HTERT RPE-1 (cell line): ENCODE data around the gene FOXP4.

Experiments used
- in situ Hi-C: fragments of 300-500 bp; cut with MboI; formaldehyde crosslinking; loops from 4 replicates; pipeline ENCODE4 v1.14.3; 2020; ENCODE audit warnings: low sequenced_read_pairs

Gene FOXP4

DNA sequence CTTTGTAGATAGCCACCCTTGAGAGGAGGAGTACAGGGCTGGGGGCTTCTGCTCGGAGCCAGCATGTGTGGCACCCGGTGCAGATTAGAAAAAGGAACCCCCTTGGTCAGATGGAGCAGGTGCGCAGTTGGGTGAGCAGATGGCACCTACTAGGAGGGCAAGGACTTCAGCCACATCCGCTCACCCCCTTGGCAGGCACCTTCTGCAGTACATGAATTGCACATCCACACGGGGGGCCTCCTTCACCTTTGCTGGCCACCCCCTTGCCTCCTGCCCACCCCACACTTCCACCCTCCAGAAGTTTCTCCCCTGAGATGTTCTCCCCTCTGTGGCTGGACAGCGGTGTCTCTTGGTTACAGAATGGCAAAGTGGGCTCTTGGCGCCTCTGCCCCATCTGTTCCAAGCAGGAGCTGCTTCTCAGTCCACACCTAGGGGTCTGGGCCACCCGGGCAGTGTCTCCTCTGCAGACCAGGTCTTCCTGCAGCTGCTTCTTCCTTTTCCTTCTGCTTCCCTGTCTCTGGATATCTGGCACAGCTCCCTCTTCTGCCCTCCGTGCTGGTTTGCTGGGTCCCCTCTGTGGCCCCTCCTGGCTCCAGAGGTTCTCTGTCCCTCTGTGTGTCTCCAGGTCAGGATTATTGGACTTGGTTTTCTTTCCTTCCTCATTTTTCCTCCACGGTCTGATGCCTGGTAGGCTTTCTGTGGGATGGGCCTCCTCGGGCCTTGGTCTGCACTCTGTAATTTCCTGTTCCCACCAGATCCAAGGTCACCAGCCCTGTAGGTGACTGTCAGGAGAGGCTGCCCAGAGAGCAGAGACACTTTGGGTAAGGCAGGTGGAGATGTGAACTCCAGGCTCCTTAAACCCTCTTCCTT is 96.1 kb downstream of the FOXP4 start:
- in situ Hi-C loops = no loop called here

GRCh38 chr6:41642960-41643898 is 97.0 kb downstream of the FOXP4 start:
- in situ Hi-C loops = no loop called here

GRCh38 chr6:41643899-41644269 is 97.7 kb downstream of the FOXP4 start:
- in situ Hi-C loops = no loop called here

- in situ Hi-C loops = no loop called here
Measured at GRCh38 chr6:41644297-41644879, 98.2 kb downstream of the FOXP4 start.

GRCh38 chr6:41645007-41645618 is 98.9 kb downstream of the FOXP4 start:
- in situ Hi-C loops = no loop called here

DNA sequence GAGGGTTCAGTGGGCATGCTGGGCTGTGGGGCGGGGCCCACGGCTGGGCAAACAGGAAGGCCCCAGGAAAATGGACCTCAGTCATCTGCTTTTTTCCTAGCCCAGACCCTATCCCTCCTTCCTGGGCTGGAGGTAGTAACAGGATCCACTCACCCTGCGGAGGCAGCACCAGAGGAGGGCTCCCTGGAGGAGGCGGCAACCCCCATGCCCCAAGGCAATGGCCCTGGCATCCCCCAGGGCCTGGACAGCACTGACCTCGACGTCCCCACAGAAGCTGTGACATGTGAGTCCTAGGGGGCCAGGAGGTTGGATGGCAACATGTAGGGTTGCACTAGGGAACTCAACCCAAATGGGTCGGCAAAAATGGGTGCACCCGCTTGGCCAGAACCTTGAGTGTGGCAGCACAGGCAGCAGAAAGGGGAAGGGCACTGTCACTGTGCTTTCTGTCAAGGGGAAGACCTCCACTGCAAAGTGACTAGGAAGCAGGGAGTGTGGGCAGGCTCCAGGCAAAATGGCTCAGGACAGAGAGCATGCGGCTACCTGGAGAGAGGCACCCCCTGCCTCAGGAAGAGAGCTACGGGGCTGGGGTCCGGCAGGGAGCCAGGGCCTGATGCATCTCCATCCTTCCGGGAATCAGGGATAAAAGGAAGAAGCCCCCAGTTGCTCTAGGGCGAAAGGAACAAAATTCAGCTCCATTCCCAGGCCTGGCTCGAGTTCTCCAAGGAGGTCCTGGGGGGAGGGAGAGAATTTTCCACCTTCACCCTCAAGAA is 100.0 kb downstream of the FOXP4 start:
- in situ Hi-C loops = no loop called here

- in situ Hi-C loops = no loop called here
Measured at GRCh38 chr6:41647061-41647511, 100.9 kb downstream of the FOXP4 start.

DNA sequence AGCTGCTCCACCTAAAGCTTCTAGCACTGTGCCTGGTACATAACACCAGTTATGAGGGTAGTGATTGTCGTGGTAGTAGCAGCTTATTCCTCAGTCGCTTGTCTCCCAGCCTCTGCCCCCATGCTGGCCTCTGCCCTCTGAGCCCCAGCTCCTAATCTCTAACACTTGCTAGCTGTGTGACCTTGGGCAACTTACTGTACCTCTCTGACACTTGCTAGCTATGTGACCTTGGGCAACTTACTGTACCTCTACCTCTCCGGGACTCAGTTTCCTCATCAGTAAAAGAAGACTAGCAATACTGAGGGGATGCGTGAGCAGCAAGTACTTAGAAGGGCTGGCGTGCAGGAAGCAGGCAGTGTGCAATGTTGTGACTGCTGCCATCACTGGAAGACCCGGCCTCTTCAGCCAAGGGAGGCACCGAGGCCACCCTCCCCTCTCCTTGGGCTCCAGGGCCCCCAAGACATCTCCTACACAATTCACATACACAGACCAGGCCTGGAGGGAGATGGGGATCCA is 101.9 kb downstream of the FOXP4 start:
- in situ Hi-C loops = no loop called here

DNA sequence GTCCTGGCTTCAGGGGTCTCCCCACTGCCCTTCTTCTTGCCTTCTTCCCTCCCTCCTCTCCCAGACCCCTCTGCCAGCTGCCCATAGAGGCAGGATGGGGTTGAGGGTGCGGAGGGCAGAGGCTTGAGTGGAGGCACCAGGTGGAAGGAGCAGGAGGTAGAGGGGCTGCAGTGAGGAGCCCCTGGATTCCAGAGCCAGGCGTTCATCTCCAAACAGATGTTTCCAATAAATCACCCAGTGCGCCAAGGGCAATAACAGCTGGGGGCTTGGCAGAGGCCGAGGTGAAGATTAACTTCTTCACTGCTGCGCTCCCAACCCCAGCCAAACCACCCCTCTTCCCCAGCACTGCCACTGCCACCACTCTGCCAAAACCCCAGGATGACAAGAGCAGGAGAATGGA is 102.7 kb downstream of the FOXP4 start:
- in situ Hi-C loops = no loop called here

GRCh38 chr6:41649596-41649995 is 103.4 kb downstream of the FOXP4 start:
- in situ Hi-C loops = no loop called here

DNA sequence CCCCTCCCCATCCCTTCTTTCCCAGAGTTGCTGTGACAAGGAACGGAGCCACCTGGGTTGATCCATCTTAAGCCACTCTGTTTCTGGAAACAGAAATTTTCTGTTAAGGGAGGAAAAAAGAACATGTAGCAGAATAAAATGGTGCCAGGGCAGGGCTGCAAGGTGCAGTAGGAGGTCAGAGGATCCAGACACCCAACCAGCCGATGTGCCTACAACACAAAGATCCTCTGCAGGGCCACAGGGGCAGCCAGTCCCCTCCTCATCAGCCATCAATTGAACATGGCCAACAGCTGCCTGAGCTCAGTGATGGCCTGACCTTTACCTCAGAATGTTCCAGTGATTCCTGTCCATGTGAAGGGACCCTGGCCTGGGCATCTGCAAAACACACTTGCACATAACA is 103.9 kb downstream of the FOXP4 start:
- in situ Hi-C loops = no loop called here

- in situ Hi-C loops = no loop called here
Measured at GRCh38 chr6:41651246-41651961, 105.2 kb downstream of the FOXP4 start.
